Keratinocyte (primary cell): Measurements from ENCODE around the gene C20orf202. TPM values are rescaled to one million over a fixed set of nuclear protein-coding genes. Genes with fewer than 3 reads are reported as not detected.
"Not testable (repeated sequence)": the region's sequence is repeated elsewhere in the genome, so short reads cannot be mapped to it uniquely, and the experiment has no call there.

Source experiments
- DNase-seq: peaks from one replicate; pipeline ENCODE4 v3.0.0-alpha.2; 2011; ENCODE audit warnings: low read depth, missing footprints, low spot score
- FAIRE-seq: peaks from 2 replicates; lab custom pipeline; 2011; peaks lifted over from hg19 to GRCh38; lab: Jason Lieb, UNC
- H2AFZ ChIP-seq: 2 replicates; pipeline ENCODE4 v1.6.0; 2012; ENCODE audit warnings: low read length, control low read depth, inconsistent platforms; ENCODE audit not compliant: control insufficient read depth
- H3K27ac ChIP-seq: 2 replicates; pipeline ENCODE4 v1.5.1; 2011; ENCODE audit warnings: low read length; ENCODE audit not compliant: control insufficient read depth, insufficient read depth
- H3K27me3 ChIP-seq: 3 replicates; pipeline ENCODE4 v1.6.0; 2011; ENCODE audit warnings: low read length; ENCODE audit not compliant: control insufficient read depth, insufficient read depth; ENCODE audit errors: extremely low read depth
- H3K36me3 ChIP-seq, 2 experiments: 2 replicates in 1 of 2; 3 replicates in 1 of 2; pipeline ENCODE4 v1.5.1; 2011; ENCODE audit warnings: low read length in 2 of 2, mild to moderate bottlenecking in 1 of 2; ENCODE audit not compliant: control insufficient read depth in 2 of 2, insufficient read depth in 2 of 2; ENCODE audit errors: extremely low read depth in 1 of 2
- H3K4me1 ChIP-seq: 3 replicates; pipeline ENCODE4 v1.5.1; 2011; ENCODE audit warnings: low read length; ENCODE audit not compliant: control insufficient read depth, insufficient read depth; ENCODE audit errors: extremely low read depth
- H3K4me2 ChIP-seq: 3 replicates; pipeline ENCODE4 v1.6.0; 2011; ENCODE audit warnings: low read depth, low read length; ENCODE audit not compliant: control insufficient read depth, insufficient read depth; ENCODE audit errors: extremely low read depth
- H3K4me3 ChIP-seq, 3 experiments: fragments of 200-600 bp in 1 of 3; sonication (generic) in 1 of 3; 2 replicates in 2 of 3; 3 replicates in 1 of 3; pipeline ENCODE4 v1.5.1; 2011 to 2016; ENCODE audit warnings: low read length in 3 of 3, mild to moderate bottlenecking in 3 of 3, control low read depth in 2 of 3, inconsistent platforms in 1 of 3, low read depth in 1 of 3, mixed read lengths in 1 of 3, mixed run types in 1 of 3, moderate library complexity in 1 of 3; ENCODE audit not compliant: control insufficient read depth in 2 of 3, insufficient read depth in 2 of 3; ENCODE audit errors: extremely low read depth in 1 of 3
- H3K79me2 ChIP-seq: 2 replicates; pipeline ENCODE4 v1.6.0; 2012; ENCODE audit warnings: low read length; ENCODE audit not compliant: control insufficient read depth, insufficient read depth
- H3K9ac ChIP-seq: 3 replicates; pipeline ENCODE4 v1.6.0; 2011; ENCODE audit warnings: low read length; ENCODE audit not compliant: control insufficient read depth, insufficient read depth; ENCODE audit errors: extremely low read depth
- H3K9me1 ChIP-seq: 3 replicates; pipeline ENCODE4 v1.6.0; 2011; ENCODE audit warnings: low read length; ENCODE audit not compliant: control insufficient read depth, insufficient read depth; ENCODE audit errors: extremely low read depth
- H3K9me3 ChIP-seq: 2 replicates; pipeline ENCODE4 v1.5.1; 2012; ENCODE audit warnings: low read depth, low read length; ENCODE audit not compliant: control insufficient read depth
- H4K20me1 ChIP-seq: 3 replicates; pipeline ENCODE4 v1.6.0; 2011; ENCODE audit warnings: low read length; ENCODE audit not compliant: control insufficient read depth, insufficient read depth; ENCODE audit errors: extremely low read depth
- CTCF ChIP-seq, 3 experiments: IDR thresholded peaks in 1 of 3; conservative IDR thresholded peaks in 1 of 3; optimal IDR thresholded peaks in 1 of 3; 2 replicates in 2 of 3; 3 replicates in 1 of 3; pipeline versions ENCODE3 to v1.5.1; 2011; ENCODE audit warnings: low read length in 3 of 3, mild to moderate bottlenecking in 3 of 3, moderate library complexity in 2 of 3, control low read depth in 1 of 3, inconsistent platforms in 1 of 3; ENCODE audit not compliant: insufficient read depth in 2 of 3; ENCODE audit errors: extremely low read depth in 1 of 3
- EZH2 ChIP-seq: IDR thresholded peaks from one replicate; pipeline ENCODE4 v1.6.1; 2012; ENCODE audit warnings: inconsistent platforms, mild to moderate bottlenecking, low read length, moderate library complexity
- dilution Hi-C: fragments of 300-500 bp; cut with MboI; formaldehyde crosslinking; loops from one replicate; pipeline ENCODE4 v1.7.0; 2020; ENCODE audit warnings: low sequenced_read_pairs; ENCODE audit not compliant: extremely low pct_ligation_motif_present
- polyA plus RNA-seq, 5 experiments: library from polyadenylated mRNA; depleted of rRNA in 3 of 5; stranded (reverse) in 3 of 5; stranded (forward) in 1 of 5; unstranded in 1 of 5; fragments of >200 nt; gene quantifications; 1 replicate in 1 of 5; 2 replicates in 3 of 5; 3 replicates in 1 of 5; pipeline versions ENCODE4 v1.2.1 to v1.2.3, GENCODE V29; 2011 to 2012; ENCODE audit warnings: missing spikeins in 2 of 5, low read depth in 1 of 5, low replicate concordance in 1 of 5

Gene C20orf202
- polyA plus RNA-seq, 1 donor (not counting 4 experiments of a cell fraction or from before 2014, with no cell fraction given), result not detected

GRCh38 chr20:1245578-1245977 lies 42.3 kb downstream of the C20orf202 start:
- Histone ChIP-seq H3K4me2 (no peak overlapping the region), H3K36me3 (no peaks in the 10 kb centered on the region), H4K20me1 (no peaks in the 10 kb centered on the region), H2AFZ (no peak overlapping the region), H3K27me3 (peaks cover 4% of the 10 kb centered on the region), H3K4me1 (no peaks in the 10 kb centered on the region), H3K79me2 (no peaks in the 10 kb centered on the region), H3K27ac (no peak overlapping the region), H3K4me3 (no peak overlapping the region), H3K9me3 (no peaks in the 10 kb centered on the region), H3K9me1 (no peaks in the 10 kb centered on the region), H3K9ac (no peak overlapping the region)
- dilution Hi-C loops, result no loop called here
- no peak for DNase-seq
- TF ChIP-seq CTCF (optimal IDR thresholded peaks at IDR 0.05 in 1 of 3, IDR thresholded peaks at IDR 0.05 in 1 of 3, conservative IDR thresholded peaks at IDR 0.05 in 1 of 3; ENCODE audit: extremely low read depth in 1 of 3, insufficient read depth in 2 of 3, low read length in 3 of 3) (no peak), EZH2 (no peak)
- no peak for FAIRE-seq

- Histone ChIP-seq H3K27ac (no peak overlapping the region), H3K79me2 (no peaks in the 10 kb centered on the region), H3K36me3 (no peaks in the 10 kb centered on the region), H3K9me1 (no peaks in the 10 kb centered on the region), H4K20me1 (no peaks in the 10 kb centered on the region), H3K9me3 (no peaks in the 10 kb centered on the region), H3K4me3 (no peak overlapping the region), H3K9ac (no peak overlapping the region), H3K27me3 (peaks cover 5% of the 10 kb centered on the region), H3K4me1 (no peaks in the 10 kb centered on the region), H2AFZ (no peak overlapping the region), H3K4me2 (no peak overlapping the region)
- DNase-seq (no peak), FAIRE-seq (no peak)
- TF ChIP-seq CTCF (optimal IDR thresholded peaks at IDR 0.05 in 1 of 3, IDR thresholded peaks at IDR 0.05 in 1 of 3, conservative IDR thresholded peaks at IDR 0.05 in 1 of 3; ENCODE audit: extremely low read depth in 1 of 3, insufficient read depth in 2 of 3, low read length in 3 of 3), result no peak
- TF ChIP-seq EZH2, result no peak
- dilution Hi-C loops, result no loop called here
Observed at GRCh38 chr20:1247689-1248088, 44.4 kb downstream of the C20orf202 start.

- H3K9me1 ChIP-seq, H3K27me3 ChIP-seq, H2AFZ ChIP-seq, H3K4me3 ChIP-seq, DNase-seq, H3K4me1 ChIP-seq, H4K20me1 ChIP-seq, H3K27ac ChIP-seq, H3K36me3 ChIP-seq, H3K79me2 ChIP-seq, H3K4me2 ChIP-seq, H3K9ac ChIP-seq, dilution Hi-C loops, H3K9me3 ChIP-seq, FAIRE-seq: not testable (repeated sequence)
Observed at GRCh38 chr20:1250282-1250681, 47.0 kb downstream of the C20orf202 start.
